SK-N-SH treated with all-trans-retinoic acid at 6 μM for 48 hours (cell line): Measurements from ENCODE around the gene HSP90AA1.

Experiments used
- ATAC-seq: fragments of 200-7000 bp; cut with Tn5 transposase; 3 replicates; pipeline ENCODE4 v1.9.1; 2020; ENCODE audit warnings: mild to moderate bottlenecking, moderate library complexity
- ARNTL ChIP-seq: fragments of 450-650 bp; formaldehyde crosslinking; IDR thresholded peaks from 2 replicates; pipeline ENCODE4 v1.5.0; 2020; ENCODE audit warnings: low read depth, mild to moderate bottlenecking, moderate library complexity, borderline replicate concordance
- BACH2 ChIP-seq: fragments of 250-450 bp; sonication (Bioruptor Pico); IDR thresholded peaks from 2 replicates; pipeline ENCODE4 v1.9.0; 2021; ENCODE audit warnings: mild to moderate bottlenecking, borderline replicate concordance
- CSDC2 ChIP-seq: fragments of 250-450 bp; sonication (Bioruptor Pico); IDR thresholded peaks from 2 replicates; pipeline ENCODE4 v1.5.0; 2020; ENCODE audit warnings: mild to moderate bottlenecking, moderate library complexity
- ESRRG ChIP-seq: fragments of 250-450 bp; sonication (Bioruptor Pico); IDR thresholded peaks from 2 replicates; pipeline ENCODE4 v1.6.1; 2021; ENCODE audit warnings: mild to moderate bottlenecking
- GLIS3 ChIP-seq: fragments of 250-450 bp; sonication (Bioruptor Pico); IDR thresholded peaks from 2 replicates; pipeline ENCODE4 v1.5.0; 2020; ENCODE audit warnings: mild to moderate bottlenecking, moderate library complexity
- ISL1 ChIP-seq: fragments of 250-450 bp; sonication (Bioruptor Pico); IDR thresholded peaks from 2 replicates; pipeline ENCODE4 v2.1.2; 2022; ENCODE audit warnings: mild to moderate bottlenecking, moderate library complexity
- OSR1 ChIP-seq: fragments of 250-450 bp; sonication (Bioruptor Pico); IDR thresholded peaks from 2 replicates; pipeline ENCODE4 v1.8.0; 2022; ENCODE audit warnings: moderate library complexity, mild to moderate bottlenecking, inconsistent platforms
- PATZ1 ChIP-seq: fragments of 250-450 bp; sonication (Bioruptor Pico); IDR thresholded peaks from 2 replicates; pipeline ENCODE4 v1.8.0; 2020; ENCODE audit warnings: mild to moderate bottlenecking, moderate library complexity, borderline replicate concordance
- POU6F1 ChIP-seq: fragments of 250-450 bp; sonication (Bioruptor Pico); IDR thresholded peaks from 2 replicates; pipeline ENCODE4 v1.8.0; 2021; ENCODE audit warnings: low read depth, mild to moderate bottlenecking, moderate library complexity, borderline replicate concordance
- PPARA ChIP-seq: fragments of 250-450 bp; sonication (Bioruptor Pico); IDR thresholded peaks from 2 replicates; pipeline ENCODE4 v1.5.0; 2020; ENCODE audit warnings: mild to moderate bottlenecking, borderline replicate concordance
- RARB ChIP-seq: fragments of 250-450 bp; sonication (Bioruptor Pico); IDR thresholded peaks from 2 replicates; pipeline ENCODE4 v1.8.0; 2021; ENCODE audit warnings: mild to moderate bottlenecking, moderate library complexity
- SNAI2 ChIP-seq: fragments of 250-450 bp; sonication (Bioruptor Pico); IDR thresholded peaks from 2 replicates; pipeline ENCODE4 v1.5.0; 2020; ENCODE audit warnings: mild to moderate bottlenecking, moderate library complexity
- TCF4 ChIP-seq: fragments of 250-450 bp; sonication (Bioruptor Pico); IDR thresholded peaks from 2 replicates; pipeline ENCODE4 v1.8.0; 2021; ENCODE audit warnings: mild to moderate bottlenecking, moderate library complexity, borderline replicate concordance
- TSHZ2 ChIP-seq: fragments of 250-450 bp; sonication (Bioruptor Pico); IDR thresholded peaks from 2 replicates; pipeline ENCODE4 v1.5.0; 2020; ENCODE audit warnings: mild to moderate bottlenecking, moderate library complexity
- ZC3H10 ChIP-seq: fragments of 250-450 bp; sonication (Bioruptor Pico); IDR thresholded peaks from 2 replicates; pipeline ENCODE4 v1.5.1; 2021; ENCODE audit warnings: mild to moderate bottlenecking, moderate library complexity
- ZFP3 ChIP-seq: fragments of 250-450 bp; sonication (Bioruptor Pico); IDR thresholded peaks from 2 replicates; pipeline ENCODE4 v1.5.0; 2020; ENCODE audit warnings: mild to moderate bottlenecking, moderate library complexity
- ZFP30 ChIP-seq: fragments of 450-650 bp; formaldehyde crosslinking; IDR thresholded peaks from 2 replicates; pipeline ENCODE4 v1.5.0; 2022; ENCODE audit warnings: mild to moderate bottlenecking, moderate library complexity
- ZNF565 ChIP-seq: fragments of 450-650 bp; formaldehyde crosslinking; conservative IDR thresholded peaks from 2 replicates; pipeline ENCODE4 v1.5.0; 2020; ENCODE audit warnings: low read depth, mild to moderate bottlenecking, moderate library complexity
- ZNF70 ChIP-seq: fragments of 450-650 bp; formaldehyde crosslinking; IDR thresholded peaks from 2 replicates; pipeline ENCODE4 v1.5.0; 2020; ENCODE audit warnings: mild to moderate bottlenecking, moderate library complexity
- TF ChIP-seq, protein P1 (sequence below): fragments of 250-450 bp; sonication (Bioruptor Pico); IDR thresholded peaks from 2 replicates; pipeline ENCODE4 v1.5.1; 2020; ENCODE audit warnings: low read depth, mild to moderate bottlenecking, moderate library complexity
- TF ChIP-seq, protein P2 (sequence below): fragments of 250-450 bp; sonication (Bioruptor Pico); IDR thresholded peaks from 2 replicates; pipeline ENCODE4 v1.5.1; 2021; ENCODE audit warnings: mild to moderate bottlenecking, moderate library complexity

Gene HSP90AA1

GRCh38 chr14:102043251-102044025, 43.4 kb downstream of the HSP90AA1 start:
- ATAC-seq = no peak
- TF ChIP-seq SNAI2 (CRISPR knock-in tag) (no peak), ZC3H10 (CRISPR knock-in tag) (no peak), BACH2 (CRISPR knock-in tag) (no peak), GLIS3 (CRISPR knock-in tag) (no peak), ZNF565 (CRISPR knock-in tag) (no peak), ARNTL (no peak), ZFP30 (CRISPR knock-in tag) (no peak), CSDC2 (CRISPR knock-in tag) (no peak), RARB (CRISPR knock-in tag) (no peak), PATZ1 (CRISPR knock-in tag) (no peak), TCF4 (CRISPR knock-in tag) (no peak), ISL1 (CRISPR knock-in tag) (no peak), TSHZ2 (CRISPR knock-in tag) (no peak), ESRRG (CRISPR knock-in tag) (no peak)
- TF ChIP-seq, protein P1, sequence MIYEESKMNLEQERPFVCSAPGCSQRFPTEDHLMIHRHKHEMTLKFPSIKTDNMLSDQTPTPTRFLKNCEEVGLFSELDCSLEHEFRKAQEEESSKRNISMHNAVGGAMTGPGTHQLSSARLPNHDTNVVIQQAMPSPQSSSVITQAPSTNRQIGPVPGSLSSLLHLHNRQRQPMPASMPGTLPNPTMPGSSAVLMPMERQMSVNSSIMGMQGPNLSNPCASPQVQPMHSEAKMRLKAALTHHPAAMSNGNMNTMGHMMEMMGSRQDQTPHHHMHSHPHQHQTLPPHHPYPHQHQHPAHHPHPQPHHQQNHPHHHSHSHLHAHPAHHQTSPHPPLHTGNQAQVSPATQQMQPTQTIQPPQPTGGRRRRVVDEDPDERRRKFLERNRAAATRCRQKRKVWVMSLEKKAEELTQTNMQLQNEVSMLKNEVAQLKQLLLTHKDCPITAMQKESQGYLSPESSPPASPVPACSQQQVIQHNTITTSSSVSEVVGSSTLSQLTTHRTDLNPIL (CRISPR knock-in tag) = no peak
- TF ChIP-seq, all 23 proteins: peak for 0

GRCh38 chr14:102042699-102043098, 44.1 kb downstream of the HSP90AA1 start:
- TF ChIP-seq CSDC2 (CRISPR knock-in tag) = no peak
- no peak for TF ChIP-seq ZNF70 (CRISPR knock-in tag)
- TF ChIP-seq PPARA (CRISPR knock-in tag) = no peak
- no peak for TF ChIP-seq TCF4 (CRISPR knock-in tag)
- no peak for TF ChIP-seq ZFP3
- TF ChIP-seq OSR1 = no peak
- TF ChIP-seq TSHZ2 (CRISPR knock-in tag) = no peak
- no peak for TF ChIP-seq BACH2 (CRISPR knock-in tag)
- TF ChIP-seq POU6F1 (CRISPR knock-in tag) = no peak
- no peak for TF ChIP-seq ISL1 (CRISPR knock-in tag)
- TF ChIP-seq, protein P2, sequence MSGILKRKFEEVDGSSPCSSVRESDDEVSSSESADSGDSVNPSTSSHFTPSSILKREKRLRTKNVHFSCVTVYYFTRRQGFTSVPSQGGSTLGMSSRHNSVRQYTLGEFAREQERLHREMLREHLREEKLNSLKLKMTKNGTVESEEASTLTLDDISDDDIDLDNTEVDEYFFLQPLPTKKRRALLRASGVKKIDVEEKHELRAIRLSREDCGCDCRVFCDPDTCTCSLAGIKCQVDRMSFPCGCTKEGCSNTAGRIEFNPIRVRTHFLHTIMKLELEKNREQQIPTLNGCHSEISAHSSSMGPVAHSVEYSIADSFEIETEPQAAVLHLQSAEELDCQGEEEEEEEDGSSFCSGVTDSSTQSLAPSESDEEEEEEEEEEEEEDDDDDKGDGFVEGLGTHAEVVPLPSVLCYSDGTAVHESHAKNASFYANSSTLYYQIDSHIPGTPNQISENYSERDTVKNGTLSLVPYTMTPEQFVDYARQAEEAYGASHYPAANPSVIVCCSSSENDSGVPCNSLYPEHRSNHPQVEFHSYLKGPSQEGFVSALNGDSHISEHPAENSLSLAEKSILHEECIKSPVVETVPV (CRISPR knock-in tag) = no peak
- TF ChIP-seq ZFP30 (CRISPR knock-in tag) = no peak
- no peak for TF ChIP-seq PATZ1 (CRISPR knock-in tag)
- no peak for TF ChIP-seq SNAI2 (CRISPR knock-in tag)
- TF ChIP-seq, all 23 proteins: peak for 0
- no peak for ATAC-seq
